IMR-90 (cell line): ENCODE results near the gene ZNF124. TPM values are rescaled to one million over a fixed set of nuclear protein-coding genes. Genes with fewer than 3 reads are reported as not detected.

ENCODE experiments used
- ATAC-seq: fragments of 200-7000 bp; cut with Tn5 transposase; 2 replicates; pipeline ENCODE4 v1.9.1; 2020; ENCODE audit warnings: low read depth, mild to moderate bottlenecking, moderate library complexity
- BruUV-seq: library from RNA; stranded (reverse); fragments of 400-500 nt; replicated peaks from 2 replicates; lab custom pipeline; 2021; lab: Mats Ljungman, UMichigan
- CTCF ChIA-PET: fragments of 300-600 bp; formaldehyde crosslinking; extraction: SDS; loops from one replicate; lab custom pipeline; 2021; ENCODE audit warnings: antibody characterized with exemption; lab: Yijun Ruan, JAX
- POLR2A ChIA-PET: fragments of 300-600 bp; sonication (Branson Sonifier 250); formaldehyde crosslinking; loops from one replicate; lab custom pipeline; 2022; ENCODE audit warnings: antibody characterized with exemption; ENCODE audit not compliant: unreplicated experiment; lab: Charles Lee
- DNase-seq: peaks from one replicate; pipeline ENCODE4 v3.0.0; 2013
- H2AFZ ChIP-seq: replicated peaks from 2 replicates; pipeline ENCODE3; 2013; ENCODE audit warnings: low read length, mild to moderate bottlenecking; ENCODE audit not compliant: poor library complexity
- H2AK5ac ChIP-seq: 2 replicates; pipeline ENCODE4 v1.6.1; 2013; ENCODE audit warnings: low read depth, low read length, inconsistent platforms
- H2AK9ac ChIP-seq: replicated peaks from 2 replicates; pipeline ENCODE3; 2013; ENCODE audit warnings: mild to moderate bottlenecking, low read depth, low read length, moderate library complexity; ENCODE audit not compliant: poor library complexity
- H2BK120ac ChIP-seq: 2 replicates; pipeline ENCODE4 v1.6.1; 2013; ENCODE audit warnings: low read depth, low read length, inconsistent platforms
- H2BK15ac ChIP-seq: 3 replicates; pipeline ENCODE4 v1.6.1; 2013; ENCODE audit warnings: low read depth, low read length, inconsistent platforms
- H2BK20ac ChIP-seq: 2 replicates; pipeline ENCODE4 v1.6.1; 2013; ENCODE audit warnings: low read depth, mild to moderate bottlenecking, inconsistent platforms, low read length, moderate library complexity
- H2BK5ac ChIP-seq: 2 replicates; pipeline ENCODE4 v1.6.1; 2013; ENCODE audit warnings: mild to moderate bottlenecking, low read depth, low read length, inconsistent platforms; ENCODE audit not compliant: poor library complexity, severe bottlenecking
- H3K14ac ChIP-seq: replicated peaks from 2 replicates; pipeline ENCODE4 v1.6.1; 2013; ENCODE audit warnings: low read depth, low read length, inconsistent platforms
- H3K18ac ChIP-seq: 2 replicates; pipeline ENCODE4 v1.6.1; 2013; ENCODE audit warnings: low read depth, low read length, control low read depth
- H3K23ac ChIP-seq: 2 replicates; pipeline ENCODE4 v1.6.1; 2013; ENCODE audit warnings: low read depth, low read length, inconsistent platforms
- H3K27ac ChIP-seq: 2 replicates; pipeline ENCODE4 v1.5.1; 2013; ENCODE audit warnings: mild to moderate bottlenecking, control low read depth, low read length; ENCODE audit not compliant: insufficient read depth
- H3K27me3 ChIP-seq: 2 replicates; pipeline ENCODE4 v1.6.1; 2013; ENCODE audit warnings: low read length; ENCODE audit not compliant: control insufficient read depth, insufficient read depth
- H3K36me3 ChIP-seq: 2 replicates; pipeline ENCODE4 v1.6.1; 2013; ENCODE audit warnings: low read length, mixed read lengths; ENCODE audit not compliant: control insufficient read depth, insufficient read depth
- H3K4ac ChIP-seq: 2 replicates; pipeline ENCODE4 v1.6.1; 2013; ENCODE audit warnings: low read depth, low read length, inconsistent platforms
- H3K4me1 ChIP-seq: 2 replicates; pipeline ENCODE4 v1.6.1; 2013; ENCODE audit warnings: low read length, mixed read lengths; ENCODE audit not compliant: control insufficient read depth, insufficient read depth
- H3K4me2 ChIP-seq: 2 replicates; pipeline ENCODE4 v1.6.1; 2013; ENCODE audit warnings: low read depth, mild to moderate bottlenecking, control low read depth, low read length, moderate library complexity
- H3K4me3 ChIP-seq: 2 replicates; pipeline ENCODE4 v1.5.1; 2013; ENCODE audit warnings: low read depth, mild to moderate bottlenecking, control low read depth, low read length, moderate library complexity; ENCODE audit not compliant: insufficient read depth
- H3K56ac ChIP-seq: 2 replicates; pipeline ENCODE4 v1.6.1; 2013; ENCODE audit warnings: low read length, inconsistent platforms; ENCODE audit not compliant: insufficient read depth; ENCODE audit errors: extremely low read depth
- H3K79me1 ChIP-seq, 2 experiments: 2 replicates each; pipeline ENCODE4 v1.6.1; 2013; ENCODE audit warnings: low read length in 2 of 2, inconsistent platforms in 1 of 2, low read depth in 1 of 2
- H3K9ac ChIP-seq: 2 replicates; pipeline ENCODE4 v1.6.1; 2013; ENCODE audit warnings: low read depth, low read length, control low read depth
- H3K9me1 ChIP-seq: 2 replicates; pipeline ENCODE4 v1.6.1; 2013; ENCODE audit warnings: low read length, inconsistent platforms; ENCODE audit not compliant: insufficient read depth
- H3K9me3 ChIP-seq: 2 replicates; pipeline ENCODE4 v1.6.1; 2013; ENCODE audit warnings: low read length; ENCODE audit not compliant: control insufficient read depth, insufficient read depth
- H4K20me1 ChIP-seq: 2 replicates; pipeline ENCODE4 v1.6.1; 2013; ENCODE audit warnings: low read length, inconsistent platforms; ENCODE audit not compliant: insufficient read depth
- H4K5ac ChIP-seq: 2 replicates; pipeline ENCODE4 v1.6.1; 2013; ENCODE audit warnings: mild to moderate bottlenecking, low read depth, low read length, control low read depth
- H4K8ac ChIP-seq, 2 experiments: 2 replicates each; pipeline ENCODE4 v1.6.1; 2013; ENCODE audit warnings: low read depth in 2 of 2, low read length in 2 of 2, control low read depth in 1 of 2, inconsistent platforms in 1 of 2
- H4K91ac ChIP-seq: 2 replicates; pipeline ENCODE4 v1.6.1; 2013; ENCODE audit warnings: low read depth, low read length, inconsistent platforms; ENCODE audit not compliant: insufficient read depth
- CEBPB ChIP-seq: IDR thresholded peaks from 2 replicates; pipeline ENCODE4 v1.6.1; 2012; ENCODE audit warnings: low read depth, low read length, improper control_type of control experiment
- CHD1 ChIP-seq: IDR thresholded peaks from 2 replicates; pipeline ENCODE4 v1.6.1; 2012; ENCODE audit warnings: low read depth, low read length, improper control_type of control experiment
- CTCF ChIP-seq: conservative IDR thresholded peaks from 2 replicates; pipeline ENCODE4 v1.5.1; 2012; ENCODE audit warnings: mild to moderate bottlenecking, low read depth, low read length, improper control_type of control experiment
- FOS ChIP-seq: fragments of 150-350 bp; IDR thresholded peaks from 2 replicates; pipeline ENCODE4 v1.6.1; 2016; ENCODE audit warnings: low read depth, low read length
- MAFK ChIP-seq: IDR thresholded peaks from 2 replicates; pipeline ENCODE4 v1.6.1; 2012; ENCODE audit warnings: low read depth, low read length, improper control_type of control experiment
- RAD21 ChIP-seq: IDR thresholded peaks from 2 replicates; pipeline ENCODE4 v1.6.1; 2012; ENCODE audit warnings: low read length, improper control_type of control experiment
- RCOR1 ChIP-seq: IDR thresholded peaks from 2 replicates; pipeline ENCODE4 v1.6.1; 2012; ENCODE audit warnings: mild to moderate bottlenecking, low read length, improper control_type of control experiment; ENCODE audit not compliant: insufficient replicate concordance
- RFX5 ChIP-seq: IDR thresholded peaks from 2 replicates; pipeline ENCODE4 v1.8.0; 2012; ENCODE audit warnings: low read depth, mild to moderate bottlenecking, low read length, moderate library complexity
- SMC3 ChIP-seq: fragments of 150-350 bp; IDR thresholded peaks from 2 replicates; pipeline ENCODE4 v1.6.1; 2016; ENCODE audit warnings: low read depth, mild to moderate bottlenecking, antibody characterized with exemption, low read length, moderate library complexity
- WGBS, 2 experiments: methylation state at CpG; one replicate each; pipeline versions ENCODE4 v1.1.5 to v1.1.7; 2013; ENCODE audit warnings: missing lambda C conversion rate in 2 of 2; ENCODE audit not compliant: insufficient read length in 1 of 2; ENCODE audit errors: extremely low coverage in 2 of 2; 5-methylcytosine and 5-hydroxymethylcytosine counted together
- dilution Hi-C: fragments of 300-500 bp; cut with HindIII; formaldehyde crosslinking; loops from one replicate; pipeline ENCODE4 v1.14.3; 2018; ENCODE audit warnings: low sequenced_read_pairs; ENCODE audit not compliant: unreplicated experiment
- in situ Hi-C: fragments of 300-500 bp; cut with MboI; formaldehyde crosslinking; loops from 3 replicates; pipeline ENCODE4 v1.14.3; 2019; ENCODE audit warnings: low sequenced_read_pairs, inconsistent platforms, mixed read lengths
- intact Hi-C: fragments of 100-400 bp; cut with micrococcal nuclease; formaldehyde crosslinking; loops from 2 replicates; pipeline ENCODE4 v1.10.0; 2022
- polyA plus RNA-seq, 3 experiments: library from polyadenylated mRNA; depleted of rRNA; stranded (reverse); fragments of >200 nt; gene quantifications; 2 replicates each; pipeline ENCODE4 v1.2.3, GENCODE V29; 2012; ENCODE audit warnings: low replicate concordance in 1 of 3
- total RNA-seq: library from RNA; depleted of rRNA; stranded (reverse); fragments of >200 nt; gene quantifications from 2 replicates; pipeline ENCODE4 v1.2.3, GENCODE V29; 2012
- TF ChIP-seq, protein P1 (sequence below): fragments of 150-350 bp; IDR thresholded peaks from 2 replicates; pipeline ENCODE4 v1.6.1; 2017; ENCODE audit warnings: mild to moderate bottlenecking, antibody characterized with exemption, low read length, low read depth
- TF ChIP-seq, protein P2 (sequence below): fragments of 150-350 bp; IDR thresholded peaks from 2 replicates; pipeline ENCODE4 v1.6.1; 2016; ENCODE audit warnings: low read depth, mild to moderate bottlenecking, low read length, moderate library complexity, borderline replicate concordance

Gene ZNF124
- total and polyA plus RNA-seq, 2 of the 4 experiments (the other 2 are of a cell fraction) = 3.2 to 89.3 TPM

- intact Hi-C loops = no loop called here
- CTCF ChIA-PET = no interaction called here
Measured at GRCh38 chr1:247145279-247145678, 26.5 kb downstream of the ZNF124 start.

More at GRCh38 chr1:247145279-247145678, 26.5 kb downstream of the ZNF124 start:
- H3K27me3 ChIP-seq = no peaks in the 10 kb centered on the region
- POLR2A ChIA-PET = no interaction called here
- H3K4me3 ChIP-seq = no peak overlapping the region
- H4K20me1 ChIP-seq = no peaks in the 10 kb centered on the region
- in situ Hi-C loops = no loop called here
- no peak overlapping the region for H2BK20ac ChIP-seq
- H3K18ac ChIP-seq = no peak overlapping the region
- H3K36me3 ChIP-seq = peaks cover 9% of the 10 kb centered on the region; the same call in 1 of the 2 replicates
- H2BK120ac ChIP-seq = no peak overlapping the region
- H3K4ac ChIP-seq = no peak overlapping the region
- no peak overlapping the region for H2BK5ac ChIP-seq
- no peak overlapping the region for H4K8ac ChIP-seq
- H4K91ac ChIP-seq = no peak overlapping the region
- H4K5ac ChIP-seq = no peak overlapping the region
- H2BK15ac ChIP-seq = no peak overlapping the region
- no peak overlapping the region for H3K4me2 ChIP-seq
- H2AK5ac ChIP-seq = no peak overlapping the region
- H3K9ac ChIP-seq = no peak overlapping the region
- no TSS peak for BruUV-seq
- H3K79me1 ChIP-seq = no peaks in the 10 kb centered on the region; a peak in 1 of 4 replicates
- H2AFZ ChIP-seq = no peak overlapping the region
- H3K9me3 ChIP-seq = peaks cover 40% of the 10 kb centered on the region
- ATAC-seq (no peak), DNase-seq (no peak)
- WGBS, 2 experiments = 100% methylated on average over 2 of the region's 6 CpGs; no CpG with 5 or more reads in 1 of the 2 experiments
- H3K23ac ChIP-seq = no peak overlapping the region
- no peak overlapping the region for H3K27ac ChIP-seq
- dilution Hi-C loops = no loop called here
- H3K4me1 ChIP-seq = no peaks in the 10 kb centered on the region
- no peak for TF ChIP-seq RFX5
- TF ChIP-seq RAD21 = no peak
- TF ChIP-seq CHD1 = no peak
- no peak for TF ChIP-seq CEBPB
- no peak for TF ChIP-seq MAFK
- TF ChIP-seq, protein P1, sequence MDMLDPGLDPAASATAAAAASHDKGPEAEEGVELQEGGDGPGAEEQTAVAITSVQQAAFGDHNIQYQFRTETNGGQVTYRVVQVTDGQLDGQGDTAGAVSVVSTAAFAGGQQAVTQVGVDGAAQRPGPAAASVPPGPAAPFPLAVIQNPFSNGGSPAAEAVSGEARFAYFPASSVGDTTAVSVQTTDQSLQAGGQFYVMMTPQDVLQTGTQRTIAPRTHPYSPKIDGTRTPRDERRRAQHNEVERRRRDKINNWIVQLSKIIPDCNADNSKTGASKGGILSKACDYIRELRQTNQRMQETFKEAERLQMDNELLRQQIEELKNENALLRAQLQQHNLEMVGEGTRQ = no peak
- no peak for TF ChIP-seq CTCF
- TF ChIP-seq SMC3 = no peak
- TF ChIP-seq, protein P2, sequence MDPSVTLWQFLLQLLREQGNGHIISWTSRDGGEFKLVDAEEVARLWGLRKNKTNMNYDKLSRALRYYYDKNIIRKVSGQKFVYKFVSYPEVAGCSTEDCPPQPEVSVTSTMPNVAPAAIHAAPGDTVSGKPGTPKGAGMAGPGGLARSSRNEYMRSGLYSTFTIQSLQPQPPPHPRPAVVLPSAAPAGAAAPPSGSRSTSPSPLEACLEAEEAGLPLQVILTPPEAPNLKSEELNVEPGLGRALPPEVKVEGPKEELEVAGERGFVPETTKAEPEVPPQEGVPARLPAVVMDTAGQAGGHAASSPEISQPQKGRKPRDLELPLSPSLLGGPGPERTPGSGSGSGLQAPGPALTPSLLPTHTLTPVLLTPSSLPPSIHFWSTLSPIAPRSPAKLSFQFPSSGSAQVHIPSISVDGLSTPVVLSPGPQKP = no peak
- no peak for TF ChIP-seq FOS
- no peak for TF ChIP-seq RCOR1
- H3K14ac ChIP-seq = no peak overlapping the region
- H2AK9ac ChIP-seq = no peak overlapping the region
- H3K9me1 ChIP-seq = no peaks in the 10 kb centered on the region
- no peak overlapping the region for H3K56ac ChIP-seq
